Body of pancreas (tissue), 4 donors: ENCODE measurements around the gene EIF2AK3.

Experiments
- CTCF ChIP-seq, 7 experiments: fragments of 450-650 bp in 4 of 7; fragments of 200-600 bp in 3 of 7; sonication (generic) in 3 of 7; IDR thresholded peaks; one replicate each; pipeline ENCODE4 v1.5.1; 2016 to 2019; ENCODE audit warnings: antibody characterized with exemption in 7 of 7
- POLR2A ChIP-seq, 3 donors: fragments of 450-650 bp; IDR thresholded peaks; one replicate each; pipeline ENCODE4 v1.6.1; 2016; ENCODE audit warnings: antibody characterized with exemption in 3 of 3, mild to moderate bottlenecking in 2 of 3

GRCh38 chr2:88673363-88673762 is 46.1 kb upstream of the EIF2AK3 start:
- TF ChIP-seq CTCF (IDR thresholded peaks at IDR 0.05) (no peak), POLR2A (IDR thresholded peaks at IDR 0.05) (no peak)
